MV-4-11 (cell line): ENCODE measurements around the gene PARP2.
A peak's percentile ranks its signal among the peaks of the same experiment; 100 is the strongest.
"Not testable (repeated sequence)": the region's sequence is repeated elsewhere in the genome, so short reads cannot be mapped to it uniquely, and the experiment has no call there.

Source experiments
- DNase-seq: peaks from one replicate; lab custom pipeline; 2025; lab: John Stamatoyannopoulos, UW

The PARP2 gene, protein sequence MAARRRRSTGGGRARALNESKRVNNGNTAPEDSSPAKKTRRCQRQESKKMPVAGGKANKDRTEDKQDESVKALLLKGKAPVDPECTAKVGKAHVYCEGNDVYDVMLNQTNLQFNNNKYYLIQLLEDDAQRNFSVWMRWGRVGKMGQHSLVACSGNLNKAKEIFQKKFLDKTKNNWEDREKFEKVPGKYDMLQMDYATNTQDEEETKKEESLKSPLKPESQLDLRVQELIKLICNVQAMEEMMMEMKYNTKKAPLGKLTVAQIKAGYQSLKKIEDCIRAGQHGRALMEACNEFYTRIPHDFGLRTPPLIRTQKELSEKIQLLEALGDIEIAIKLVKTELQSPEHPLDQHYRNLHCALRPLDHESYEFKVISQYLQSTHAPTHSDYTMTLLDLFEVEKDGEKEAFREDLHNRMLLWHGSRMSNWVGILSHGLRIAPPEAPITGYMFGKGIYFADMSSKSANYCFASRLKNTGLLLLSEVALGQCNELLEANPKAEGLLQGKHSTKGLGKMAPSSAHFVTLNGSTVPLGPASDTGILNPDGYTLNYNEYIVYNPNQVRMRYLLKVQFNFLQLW

DNA sequence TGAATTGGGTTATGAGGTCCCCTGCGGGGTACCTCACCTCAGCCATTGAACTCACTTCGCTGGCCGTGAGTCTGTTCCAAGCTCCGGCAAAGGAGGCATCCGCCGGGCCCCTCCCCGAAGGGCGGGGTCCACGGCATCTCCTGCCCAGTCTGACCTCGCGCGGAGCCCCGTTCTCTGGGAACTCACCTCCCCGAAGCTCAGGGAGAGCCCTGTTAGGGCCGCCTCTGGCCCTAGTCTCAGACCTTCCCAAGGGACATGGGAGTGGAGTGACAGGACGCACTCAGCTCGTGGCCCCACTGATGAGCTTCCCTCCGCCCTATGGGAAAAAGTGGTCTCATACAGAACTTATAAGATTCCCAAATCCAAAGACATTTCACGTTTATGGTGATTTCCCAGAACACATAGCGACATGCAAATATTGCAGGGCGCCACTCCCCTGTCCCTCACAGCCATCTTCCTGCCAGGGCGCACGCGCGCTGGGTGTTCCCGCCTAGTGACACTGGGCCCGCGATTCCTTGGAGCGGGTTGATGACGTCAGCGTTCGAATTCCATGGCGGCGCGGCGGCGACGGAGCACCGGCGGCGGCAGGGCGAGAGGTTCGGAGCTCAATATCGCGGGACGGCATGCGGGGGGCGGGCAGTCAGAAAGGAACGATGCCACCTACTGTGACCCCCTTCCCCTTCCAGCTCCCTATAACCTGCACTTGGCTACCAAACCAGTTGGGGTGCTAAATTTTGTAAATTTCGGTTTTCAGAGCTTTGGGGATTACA lies at the start of gene PARP2:
PARP2 (plus strand) TSS at position 544 of the 770 bp plus-strand sequence; CDS start at position 551, 7 bp downstream.
- DNase-seq = peak; percentile 100

DNA sequence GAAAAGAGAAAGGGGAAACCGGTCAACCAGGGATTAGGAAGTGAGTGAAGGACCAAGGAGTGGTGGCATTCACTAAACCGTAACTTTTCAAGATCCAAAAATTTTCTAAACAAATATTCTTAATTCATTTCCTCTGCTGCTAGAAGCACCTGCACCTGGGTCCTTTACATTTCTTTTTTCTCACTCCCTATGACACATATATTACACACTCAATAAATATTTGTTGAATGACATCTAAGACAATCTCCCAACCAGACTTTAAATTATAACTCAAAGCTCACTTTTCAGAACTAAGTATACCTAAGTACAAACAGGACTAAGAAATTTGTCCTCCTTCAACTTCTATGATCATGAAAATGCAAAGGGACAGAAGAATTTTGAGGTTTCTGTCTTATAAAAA lies 48.8 kb upstream of the PARP2 start:
- DNase-seq = no peak

DNA sequence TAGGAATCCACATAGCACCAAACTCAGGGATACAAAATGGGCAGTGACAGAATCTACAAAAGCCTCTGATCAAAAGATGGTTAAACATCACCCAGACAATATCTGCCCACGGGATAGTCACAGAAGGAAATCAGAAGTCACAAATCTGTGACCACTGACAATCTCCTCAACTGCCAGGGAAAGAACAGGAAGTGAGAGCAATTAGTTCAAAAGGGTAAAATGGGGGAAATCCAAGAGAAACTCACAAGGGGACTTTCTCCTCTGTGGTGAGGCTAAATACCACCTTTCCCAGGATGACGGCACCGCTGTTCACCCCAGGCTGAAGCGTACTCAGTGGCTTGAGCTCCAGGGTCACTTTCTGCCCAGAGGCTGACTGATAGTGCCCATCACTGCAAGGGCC lies 48.4 kb upstream of the PARP2 start:
- peak; percentile 73 for DNase-seq

DNA sequence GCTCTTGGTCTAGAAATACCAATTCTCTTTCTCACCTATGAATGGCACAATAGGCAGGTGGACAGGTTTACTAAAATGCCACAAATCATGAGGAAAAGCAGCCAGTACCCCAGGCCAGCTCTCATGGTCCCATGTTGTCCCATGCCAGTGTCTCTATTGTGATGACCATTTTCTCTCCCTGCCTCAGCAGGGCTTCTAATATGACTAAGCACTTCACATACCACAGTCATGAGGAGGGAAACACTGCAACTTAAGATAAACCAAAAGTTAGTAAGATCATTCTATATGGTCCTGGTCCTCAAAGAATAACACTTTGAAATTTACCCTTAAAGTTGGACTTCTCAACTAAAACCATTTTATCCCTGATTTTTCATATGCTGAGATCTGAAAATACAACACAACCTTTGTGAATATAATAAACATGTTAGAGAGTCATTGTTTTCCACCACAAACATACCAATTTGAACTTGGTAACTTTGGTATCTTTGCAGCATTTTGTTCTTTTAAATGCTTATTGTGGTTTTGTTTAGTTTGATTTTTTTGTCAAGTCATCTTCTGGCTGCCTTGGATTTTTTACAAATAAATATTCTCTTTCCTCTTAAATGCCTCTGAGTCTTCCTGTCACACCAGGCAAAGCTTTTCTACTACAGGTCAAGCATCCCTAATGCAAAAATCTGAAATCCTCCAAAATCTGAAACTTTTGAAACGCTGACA lies 41.2 kb upstream of the PARP2 start:
- no peak for DNase-seq

DNA sequence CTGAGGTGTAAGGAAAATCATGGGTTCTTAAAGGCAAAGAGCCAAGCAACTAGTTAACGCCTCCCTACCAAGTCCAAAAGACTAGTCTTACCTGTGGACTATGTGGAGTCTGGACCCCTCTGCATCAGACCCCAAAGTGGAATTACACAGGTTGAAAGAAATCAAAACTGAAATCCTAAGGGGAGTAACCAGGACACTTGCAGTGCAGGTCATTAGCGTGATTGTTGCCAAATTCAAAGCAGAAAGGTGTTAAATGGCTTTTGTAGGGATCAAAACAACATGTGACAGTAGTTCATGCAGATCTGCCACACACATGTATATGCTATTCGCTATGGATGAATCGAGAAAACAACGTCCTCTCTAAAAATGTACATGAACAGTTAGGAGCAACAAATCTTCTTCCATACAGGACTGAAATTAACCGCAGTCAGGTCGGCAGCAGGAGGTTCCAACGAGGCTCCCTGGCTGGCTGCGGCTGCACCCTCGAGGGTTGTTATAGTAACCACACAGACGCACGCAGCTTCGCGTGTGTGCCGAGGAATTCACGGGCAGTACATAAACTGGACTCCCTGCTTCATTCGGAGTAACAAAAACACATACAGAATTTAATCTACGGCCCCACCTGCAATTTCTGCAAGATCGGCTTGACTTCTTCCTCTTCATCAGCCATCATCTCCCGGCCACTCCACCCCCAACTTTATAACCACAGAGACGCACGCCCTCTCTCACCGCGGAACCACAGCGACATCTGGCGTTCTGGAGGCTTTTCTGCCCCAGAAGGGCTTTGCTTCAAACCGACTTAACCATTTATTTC lies 38.0 kb upstream of the PARP2 start, which contains the start of gene TTC5:
TTC5 (minus strand) TSS at position 687 of the 814 bp plus-strand sequence; CDS start at position 673, 14 bp downstream.
- DNase-seq = peak; percentile 84

DNA sequence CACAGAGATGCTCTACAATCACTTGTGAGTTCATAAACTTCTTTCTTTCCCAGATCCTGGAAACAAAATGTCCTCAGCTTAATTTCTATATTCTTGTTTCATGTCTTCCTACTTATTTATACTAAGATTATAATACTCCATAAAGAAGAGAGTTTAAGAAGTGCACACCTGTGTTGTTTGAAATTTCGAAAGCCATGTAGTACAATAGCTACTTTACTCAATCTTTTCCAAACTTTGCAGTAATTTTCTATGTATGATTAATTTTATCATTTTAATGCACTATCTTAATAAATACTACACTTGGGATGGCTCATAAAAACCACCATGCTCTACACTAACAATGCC lies 37.4 kb upstream of the PARP2 start:
- no peak for DNase-seq

DNA sequence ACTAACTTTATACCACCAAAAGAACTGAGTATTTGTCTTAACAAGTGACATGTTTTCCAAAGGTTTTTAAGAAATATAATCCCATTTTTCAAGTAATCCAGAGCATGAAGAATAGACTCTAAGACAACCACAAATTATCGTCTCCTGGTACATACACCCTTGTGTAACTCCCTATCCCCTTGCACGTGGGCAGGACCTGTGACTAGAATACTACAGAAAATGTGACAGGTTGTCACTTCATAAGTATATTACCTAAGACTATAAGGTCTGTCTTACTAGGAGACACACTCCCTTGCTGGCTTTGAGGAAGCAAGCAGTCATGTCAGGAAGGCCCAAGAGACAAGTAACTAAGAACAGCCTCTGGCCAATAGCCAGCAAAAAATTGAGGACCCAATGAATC lies 29.4 kb upstream of the PARP2 start:
- no peak for DNase-seq

DNA sequence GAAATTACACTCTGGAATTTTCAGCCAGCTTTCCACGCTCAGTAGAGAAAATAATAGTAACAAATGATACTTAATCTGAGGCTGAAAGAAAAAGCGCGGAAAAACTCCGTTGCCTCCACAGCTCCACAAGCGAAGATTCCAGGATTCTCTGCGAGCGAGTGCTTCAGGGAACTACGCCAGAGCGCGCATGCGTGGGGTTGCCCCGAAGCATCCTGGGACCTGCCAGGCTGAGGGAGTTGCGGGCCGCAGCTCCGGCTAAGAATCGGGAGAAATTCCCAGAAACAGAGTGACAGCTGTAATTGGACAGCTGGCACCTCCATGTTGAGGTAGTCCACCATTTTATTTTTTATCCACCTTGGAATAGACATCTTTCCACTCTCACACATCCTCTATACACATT lies 25.7 kb upstream of the PARP2 start:
- no peak for DNase-seq

DNA sequence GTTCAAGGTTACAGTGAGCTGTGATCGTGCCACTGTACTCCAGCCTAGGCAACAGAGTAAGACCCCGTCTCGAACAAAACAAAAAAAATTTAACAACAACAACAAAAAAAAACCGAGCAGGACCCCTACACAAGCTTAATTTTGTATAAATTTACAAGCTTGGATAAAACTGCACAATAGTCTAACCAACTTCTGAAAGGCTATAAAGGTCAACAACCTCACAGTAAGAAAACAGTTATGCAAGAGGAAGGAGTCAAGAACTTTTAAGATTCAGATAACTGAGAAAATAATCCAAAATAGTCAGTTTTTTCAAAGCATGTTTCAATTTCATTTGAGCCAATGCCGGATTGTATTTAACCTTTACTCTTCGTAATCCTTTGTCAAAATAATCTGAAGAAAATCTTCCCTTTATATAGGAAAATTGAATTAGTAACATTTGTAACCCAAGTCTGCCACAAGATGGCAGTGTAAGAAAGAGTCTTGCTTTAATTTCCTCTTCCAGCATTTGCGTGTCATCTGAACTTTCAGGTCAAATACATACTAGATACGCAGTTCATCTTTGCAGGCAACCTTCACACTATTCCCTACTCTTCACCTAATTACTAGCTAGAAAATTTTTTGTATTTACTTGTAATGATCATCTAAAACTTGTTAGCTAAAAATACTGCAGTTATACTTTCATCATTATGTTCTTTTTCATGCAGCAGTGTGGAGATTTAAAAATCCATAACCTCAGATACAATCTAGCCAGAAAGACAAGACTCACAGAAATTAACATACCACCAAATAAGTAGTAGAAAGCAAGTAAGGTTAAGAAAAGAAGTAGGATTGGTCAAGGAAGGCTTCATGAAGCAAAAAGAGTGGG lies 16.2 kb upstream of the PARP2 start:
- DNase-seq = peak; percentile 57

DNA sequence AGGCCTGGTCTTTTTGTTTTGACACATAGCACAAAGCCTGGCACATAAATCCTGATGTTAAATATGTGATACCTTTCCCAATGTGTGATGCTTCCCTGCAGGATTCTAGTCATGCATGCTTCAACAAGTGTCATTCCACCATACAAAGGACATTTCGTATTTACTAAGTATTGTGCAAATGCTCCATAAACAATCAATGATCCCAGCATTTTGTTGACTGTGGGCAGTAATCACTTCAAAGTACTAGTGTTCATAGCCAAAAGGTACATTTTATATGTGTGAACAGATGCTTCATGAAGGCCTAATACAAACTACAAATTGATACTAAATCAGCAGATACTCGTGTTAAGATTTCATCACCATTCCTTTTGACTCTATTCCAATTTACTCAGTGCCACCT lies 14.7 kb upstream of the PARP2 start:
- DNase-seq = no peak

DNA sequence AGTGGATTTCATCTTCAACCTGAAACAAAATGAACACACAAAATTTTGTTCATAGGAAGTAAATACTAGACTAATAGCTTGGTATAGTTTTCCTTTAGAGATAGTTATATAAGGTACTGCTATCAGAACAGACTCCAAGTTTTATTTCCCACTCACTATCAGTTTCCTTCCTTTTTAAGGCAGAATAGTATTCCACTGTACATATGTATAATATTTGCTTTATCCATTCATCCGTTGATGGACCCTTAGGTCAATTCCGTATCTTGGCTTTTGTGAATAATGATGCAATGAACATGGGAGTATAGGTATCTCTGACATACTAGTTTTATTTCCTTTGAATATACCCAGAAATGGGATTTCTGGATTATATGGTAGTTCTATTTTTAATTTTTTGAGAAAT lies 14.1 kb upstream of the PARP2 start:
- no peak for DNase-seq

DNA sequence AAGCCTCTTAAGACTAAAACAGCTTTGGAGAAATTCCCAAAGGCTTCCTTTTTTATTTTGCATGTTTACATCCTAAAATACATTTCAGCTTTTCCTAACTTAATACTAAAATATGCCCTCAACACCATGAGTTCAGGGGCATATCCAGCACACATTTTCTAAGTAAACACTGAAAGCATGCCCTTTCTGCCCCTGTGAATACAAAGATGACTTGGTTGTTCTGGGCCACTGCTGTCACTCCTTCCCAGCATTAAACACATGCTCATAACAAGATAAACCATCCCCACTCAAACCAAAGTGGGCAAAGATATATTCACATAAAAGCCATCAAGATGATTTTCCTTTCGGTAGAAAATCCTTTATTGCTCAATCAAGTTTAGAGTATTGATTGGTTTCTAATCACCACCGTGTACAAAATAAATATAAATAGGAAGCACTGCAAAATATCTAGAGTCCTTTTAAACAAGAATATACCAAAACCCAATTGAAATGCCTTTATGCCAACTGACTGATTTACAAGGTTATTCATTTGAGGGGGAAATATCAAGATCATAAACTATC lies 12.3 kb upstream of the PARP2 start:
- no peak for DNase-seq

DNA sequence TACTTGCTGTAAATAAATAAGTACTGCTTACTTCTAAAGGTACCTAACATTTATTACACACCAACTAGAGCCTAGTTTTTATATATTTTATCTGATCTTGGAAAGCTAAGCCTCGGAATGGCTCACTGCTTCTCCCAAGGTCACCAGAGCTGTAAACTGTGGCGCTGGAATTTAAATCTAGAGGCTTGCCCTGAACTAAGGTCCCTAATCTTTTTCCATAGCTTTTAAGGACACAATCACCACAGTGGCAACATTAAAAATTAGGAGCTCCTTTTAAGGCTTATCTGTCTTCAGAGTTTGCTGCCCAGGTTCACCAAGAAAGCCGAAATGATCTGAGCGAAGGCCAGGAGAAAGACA lies 11.0 kb upstream of the PARP2 start:
- no peak for DNase-seq

DNA sequence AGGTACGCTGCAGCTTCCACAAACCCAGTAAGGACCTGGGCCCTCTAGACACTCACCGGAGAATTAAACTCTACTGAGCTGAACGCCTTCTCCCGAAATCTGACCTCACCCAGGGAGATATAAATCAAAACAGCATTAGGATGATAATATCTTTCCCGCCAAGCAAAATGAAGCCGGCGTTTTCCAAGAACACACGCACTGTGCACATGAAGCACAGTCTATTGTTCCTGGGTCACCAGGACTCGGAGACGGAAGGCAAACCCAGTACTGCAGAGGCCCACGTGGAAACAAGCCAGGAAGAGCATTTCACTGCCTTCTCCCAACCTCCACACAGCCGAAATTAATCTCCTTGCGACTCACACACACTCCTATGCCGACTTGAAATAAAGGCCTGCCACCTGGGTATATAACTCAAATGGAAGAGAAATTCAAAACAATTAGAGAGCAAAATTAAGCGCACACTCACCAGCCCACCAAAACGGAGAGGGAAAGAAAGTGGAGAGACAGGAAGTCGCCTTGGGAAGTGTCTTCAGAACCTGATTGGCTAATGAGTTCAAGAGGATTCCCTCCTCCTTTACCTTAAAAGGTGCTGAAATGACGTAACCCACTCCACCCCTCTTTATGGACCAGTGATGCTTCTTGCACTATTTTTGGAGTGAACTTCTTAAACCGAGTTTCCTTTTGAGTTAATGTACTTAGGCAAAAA lies 10.5 kb upstream of the PARP2 start, which contains the start of gene CCNB1IP1:
CCNB1IP1 (minus strand) TSS at position 492 of the 706 bp plus-strand sequence. CDS start 16,756 bp downstream, outside the sequence.
- DNase-seq = peak; percentile 95

DNA sequence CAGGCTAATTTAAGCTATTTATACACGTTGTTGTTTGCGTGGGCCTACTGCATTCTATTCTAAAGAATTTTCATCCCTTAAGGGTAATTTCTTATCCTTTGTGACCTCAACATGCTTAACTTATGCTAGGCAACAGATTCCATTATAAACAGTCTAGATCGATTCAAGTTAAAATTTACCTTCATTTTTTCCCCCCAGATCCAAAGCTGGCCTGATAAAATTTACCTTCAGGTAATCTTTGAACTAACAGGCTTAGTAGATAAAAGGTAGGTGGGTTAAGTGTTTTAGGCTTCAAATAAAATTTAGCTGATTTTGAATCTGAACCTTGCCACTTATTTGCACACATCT lies 10.0 kb upstream of the PARP2 start:
- no peak for DNase-seq

DNA sequence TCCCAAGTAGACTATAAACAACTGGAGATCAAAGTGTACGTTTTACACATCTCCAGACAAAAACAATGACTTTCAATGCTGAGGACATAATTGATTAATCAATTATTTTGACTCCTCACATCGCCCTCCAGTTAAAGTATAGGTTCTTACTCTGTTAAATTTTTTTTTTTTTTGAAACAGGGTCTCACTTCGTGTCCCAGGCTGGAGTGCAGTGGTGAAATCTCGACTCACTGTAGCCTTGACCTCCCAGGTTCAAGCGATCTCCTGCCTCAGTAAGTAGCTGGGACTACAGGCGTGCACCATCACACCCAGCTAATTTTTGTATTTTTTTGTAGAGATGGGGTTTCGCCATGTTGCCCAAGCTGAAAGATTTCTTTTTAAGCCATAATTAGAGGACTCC lies 9.4 kb upstream of the PARP2 start:
- no peak for DNase-seq

DNA sequence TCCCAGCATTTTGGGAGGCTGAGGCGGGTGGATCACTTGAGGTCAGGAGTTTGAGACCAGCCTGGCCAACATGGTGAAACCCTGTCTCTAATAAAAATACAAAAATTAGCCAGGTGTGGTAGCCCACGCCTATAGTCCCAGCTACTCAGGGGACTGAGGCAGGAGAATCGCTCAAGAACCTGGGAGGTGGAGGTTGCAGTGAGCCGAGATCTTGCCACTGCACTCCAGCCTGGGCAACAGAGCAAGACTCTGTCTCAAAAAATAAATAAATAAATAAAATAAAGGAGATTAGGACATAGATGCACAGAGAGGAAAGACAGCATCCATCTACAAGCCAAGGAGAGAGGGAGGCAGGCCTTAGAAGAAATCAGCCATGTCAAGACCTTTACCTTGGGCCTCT lies 2.4 kb upstream of the PARP2 start:
- not testable (repeated sequence) for DNase-seq

DNA sequence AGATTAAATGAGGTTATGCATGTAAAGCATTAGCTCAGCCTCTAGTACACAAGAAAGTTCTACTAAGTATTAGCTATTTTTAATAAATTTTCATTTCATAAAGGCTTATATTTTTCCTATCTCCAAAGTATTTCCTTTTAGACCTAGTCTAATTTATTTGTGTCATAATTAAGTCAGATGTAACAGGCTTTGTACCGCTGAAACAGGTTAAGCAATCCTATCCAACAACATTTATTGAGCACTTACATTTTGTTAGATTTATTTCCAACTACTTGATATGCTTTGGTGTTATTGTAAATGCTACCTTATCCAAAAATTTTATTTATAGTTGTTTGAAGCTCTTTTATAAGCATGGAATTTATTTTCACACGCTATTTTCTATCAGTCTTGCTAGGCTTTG lies 1.8 kb upstream of the PARP2 start:
- no peak for DNase-seq

DNA sequence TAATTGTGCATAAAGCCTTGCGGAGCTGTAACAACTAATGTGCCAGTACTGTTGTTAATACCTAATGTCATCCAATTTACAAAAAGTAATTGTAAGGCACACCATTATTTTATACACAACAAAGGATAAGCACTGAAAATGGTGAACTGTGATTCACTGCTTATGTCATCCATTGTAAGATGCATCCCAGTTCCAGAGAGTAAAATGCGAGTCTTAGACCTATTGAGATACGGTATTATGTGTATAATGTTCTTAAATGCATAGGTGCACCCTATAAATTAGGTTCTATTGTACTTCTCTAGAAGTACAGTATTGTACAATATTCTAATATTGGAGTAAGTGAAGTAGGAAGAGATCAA lies 406 bp downstream of the PARP2 start:
- DNase-seq = peak; percentile 47

DNA sequence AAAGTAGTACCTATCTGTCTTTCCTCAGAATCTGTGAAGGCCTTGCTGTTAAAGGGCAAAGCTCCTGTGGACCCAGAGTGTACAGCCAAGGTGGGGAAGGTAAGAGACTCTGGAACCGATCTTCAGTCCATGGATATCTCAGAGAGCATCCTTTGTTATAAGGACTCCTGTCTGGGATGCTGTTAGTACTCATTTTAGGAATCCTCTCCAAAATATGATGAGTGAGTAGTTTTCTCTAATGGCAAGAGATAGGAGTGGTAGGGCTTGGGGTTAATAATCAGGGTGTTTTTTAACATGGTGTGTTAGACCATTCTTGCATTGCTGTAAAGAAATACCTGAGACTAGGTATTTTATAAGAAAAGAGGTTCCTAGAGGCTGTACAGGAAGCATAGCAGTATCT lies 1.9 kb downstream of the PARP2 start:
- DNase-seq = no peak
